ENCODE measurements around the gene OSR1.

Gene OSR1

GRCh38 chr2:19347619-19348562, 10.5 kb downstream of the OSR1 start:
- peak; percentile 97 for DNase-seq (ENCODE audit: low spot score)
- in situ Hi-C loops (cut with MboI; ENCODE audit: low sequenced_read_pairs, unreplicated experiment) = no loop called here
- TF ChIP-seq CTCF (IDR thresholded peaks at IDR 0.05; ENCODE audit: borderline replicate concordance, control extremely low read depth, extremely low read depth, insufficient read depth, missing control alignments) = no peak

GRCh38 chr2:19346983-19347618, 11.3 kb downstream of the OSR1 start:
- in situ Hi-C loops (cut with MboI; ENCODE audit: low sequenced_read_pairs, unreplicated experiment) = no loop called here
- peak; percentile 32 for DNase-seq (ENCODE audit: low spot score)
- no peak for TF ChIP-seq CTCF (IDR thresholded peaks at IDR 0.05; ENCODE audit: borderline replicate concordance, control extremely low read depth, extremely low read depth, insufficient read depth, missing control alignments)

GRCh38 chr2:19337742-19338141, 20.7 kb downstream of the OSR1 start:
- TF ChIP-seq CTCF (IDR thresholded peaks at IDR 0.05; ENCODE audit: borderline replicate concordance, control extremely low read depth, extremely low read depth, insufficient read depth, missing control alignments) = no peak
- no peak for DNase-seq (ENCODE audit: low spot score)
- in situ Hi-C loops (cut with MboI; ENCODE audit: low sequenced_read_pairs, unreplicated experiment) = no loop called here

- DNase-seq (ENCODE audit: low spot score) = no peak
- in situ Hi-C loops (cut with MboI; ENCODE audit: low sequenced_read_pairs, unreplicated experiment) = no loop called here
- no peak for TF ChIP-seq CTCF (IDR thresholded peaks at IDR 0.05; ENCODE audit: borderline replicate concordance, control extremely low read depth, extremely low read depth, insufficient read depth, missing control alignments)
Measured at GRCh38 chr2:19337202-19337601, 21.2 kb downstream of the OSR1 start.

GRCh38 chr2:19336781-19337180, 21.6 kb downstream of the OSR1 start:
- no peak for DNase-seq (ENCODE audit: low spot score)
- in situ Hi-C loops (cut with MboI; ENCODE audit: low sequenced_read_pairs, unreplicated experiment) = no loop called here
- TF ChIP-seq CTCF (IDR thresholded peaks at IDR 0.05; ENCODE audit: borderline replicate concordance, control extremely low read depth, extremely low read depth, insufficient read depth, missing control alignments) = no peak

- DNase-seq (ENCODE audit: low spot score) = no peak
- no peak for TF ChIP-seq CTCF (IDR thresholded peaks at IDR 0.05; ENCODE audit: borderline replicate concordance, control extremely low read depth, extremely low read depth, insufficient read depth, missing control alignments)
Measured at GRCh38 chr2:19332503-19332902, 25.9 kb downstream of the OSR1 start.

More at GRCh38 chr2:19332503-19332902, 25.9 kb downstream of the OSR1 start:
- in situ Hi-C loops (cut with MboI; ENCODE audit: low sequenced_read_pairs, unreplicated experiment) = no loop called here
